Stomach (tissue), 4 donors: ENCODE data around the gene PARP1.

Experiments
- CTCF ChIP-seq, 7 experiments: fragments of 450-650 bp in 4 of 7; fragments of 200-600 bp in 3 of 7; sonication (generic) in 3 of 7; IDR thresholded peaks; one replicate each; pipeline ENCODE4 v1.5.1; 2016 to 2019; ENCODE audit warnings: antibody characterized with exemption in 7 of 7, control low read depth in 2 of 7, mild to moderate bottlenecking in 1 of 7
- EP300 ChIP-seq: sonication (generic); formaldehyde crosslinking; IDR thresholded peaks from one replicate; pipeline ENCODE4 v1.6.1; 2017; ENCODE audit warnings: antibody characterized with exemption
- POLR2A ChIP-seq, 4 donors: fragments of 450-650 bp; IDR thresholded peaks; one replicate each; pipeline ENCODE4 v1.6.1; 2016; ENCODE audit warnings: antibody characterized with exemption in 4 of 4, control low read depth in 2 of 4, mild to moderate bottlenecking in 1 of 4, moderate library complexity in 1 of 4

- no peak for TF ChIP-seq POLR2A (IDR thresholded peaks at IDR 0.05)
- no peak for TF ChIP-seq CTCF (IDR thresholded peaks at IDR 0.05)
- no peak for TF ChIP-seq EP300
These were observed 42.8 kb upstream of the PARP1 start for GRCh38 chr1:226450688-226451087.
